Caco-2 (cell line): ENCODE measurements around the gene CTSF. TPM values are rescaled to one million over a fixed set of nuclear protein-coding genes. Genes with fewer than 3 reads are reported as not detected.
A peak's percentile ranks its signal among the peaks of the same experiment; 100 is the strongest.
"Not testable (repeated sequence)": the region's sequence is repeated elsewhere in the genome, so short reads cannot be mapped to it uniquely, and the experiment has no call there.

ENCODE experiments used
- BruUV-seq: library from RNA; stranded (reverse); fragments of 400-500 nt; replicated peaks from 2 replicates; lab custom pipeline; 2021; lab: Mats Ljungman, UMichigan
- CTCF ChIA-PET: fragments of 300-600 bp; sonication (Branson Sonifier 250); formaldehyde crosslinking; loops from one replicate; lab custom pipeline; 2022; ENCODE audit warnings: antibody characterized with exemption; lab: Charles Lee
- POLR2A ChIA-PET: fragments of 300-600 bp; sonication (Branson Sonifier 250); formaldehyde crosslinking; loops from one replicate; lab custom pipeline; 2022; ENCODE audit warnings: antibody characterized with exemption; lab: Charles Lee
- DNase-seq, 2 experiments: peaks; one replicate each; pipeline versions ENCODE4 v3.0.0 to v3.0.0-alpha.2; 2020 to 2022
- H3K27me3 ChIP-seq: replicated peaks from 2 replicates; pipeline ENCODE4 v1.6.0; 2011; ENCODE audit warnings: low read length; ENCODE audit not compliant: control insufficient read depth, insufficient read depth
- H3K36me3 ChIP-seq: 2 replicates; pipeline ENCODE4 v1.5.1; 2011; ENCODE audit warnings: low read length; ENCODE audit not compliant: control insufficient read depth, insufficient read depth
- H3K4me1 ChIP-seq: fragments of 250-450 bp; sonication (Bioruptor Pico); 2 replicates; pipeline ENCODE4 v1.5.1; 2020; ENCODE audit warnings: mild to moderate bottlenecking
- H3K4me3 ChIP-seq: 2 replicates; pipeline ENCODE4 v1.5.1; 2011; ENCODE audit warnings: low read depth, mild to moderate bottlenecking, control low read depth, low read length
- H3K9me3 ChIP-seq: fragments of 250-450 bp; sonication (Bioruptor Pico); 2 replicates; pipeline ENCODE4 v1.5.1; 2020; ENCODE audit warnings: mild to moderate bottlenecking, moderate library complexity
- H3K27ac Mint-ChIP-seq: one replicate; pipeline ENCODE4 v1.8.0; 2022; ENCODE audit warnings: mixed read lengths; ENCODE audit not compliant: unreplicated experiment
- H3K27me3 Mint-ChIP-seq: one replicate; pipeline ENCODE4 v1.8.0; 2022; ENCODE audit warnings: mixed read lengths; ENCODE audit not compliant: insufficient read depth, unreplicated experiment
- H3K36me3 Mint-ChIP-seq: one replicate; pipeline ENCODE4 v1.8.0; 2022; ENCODE audit warnings: mild to moderate bottlenecking, mixed read lengths; ENCODE audit not compliant: insufficient read depth, unreplicated experiment
- H3K4me1 Mint-ChIP-seq: one replicate; pipeline ENCODE4 v1.8.0; 2022; ENCODE audit warnings: low read depth, mixed read lengths; ENCODE audit not compliant: unreplicated experiment
- H3K4me3 Mint-ChIP-seq: one replicate; pipeline ENCODE4 v1.8.0; 2022; ENCODE audit warnings: mild to moderate bottlenecking, moderate library complexity, mixed read lengths; ENCODE audit not compliant: unreplicated experiment
- H3K9me3 Mint-ChIP-seq: one replicate; pipeline ENCODE4 v1.8.0; 2022; ENCODE audit warnings: mixed read lengths; ENCODE audit not compliant: unreplicated experiment
- CTCF ChIP-seq, 2 experiments: fragments of 200-600 bp in 1 of 2; IDR thresholded peaks; 1 replicate in 1 of 2; 2 replicates in 1 of 2; pipeline versions ENCODE4 v1.5.1 to v1.8.0; 2011 to 2022; ENCODE audit warnings: antibody characterized with exemption in 1 of 2, control low read depth in 1 of 2, inconsistent platforms in 1 of 2, low read depth in 1 of 2, low read length in 1 of 2, mild to moderate bottlenecking in 1 of 2, moderate library complexity in 1 of 2; ENCODE audit not compliant: insufficient read depth in 1 of 2, severe bottlenecking in 1 of 2, unreplicated experiment in 1 of 2
- intact Hi-C: fragments of 100-400 bp; cut with micrococcal nuclease; formaldehyde crosslinking; loops from one replicate; pipeline ENCODE4 v1.10.0; 2022; ENCODE audit not compliant: unreplicated experiment
- total RNA-seq: library from RNA; stranded (reverse); gene quantifications from 2 replicates; pipeline ENCODE4 v1.2.3, GENCODE V29; 2022

Gene CTSF
- total RNA-seq, 1 experiment from 2014 or later: not detected

- no peaks in the 10 kb centered on the region for H3K27me3 ChIP-seq
- peak; percentile 99 for DNase-seq
- H3K9me3 ChIP-seq: no peaks in the 10 kb centered on the region
- H3K27me3 Mint-ChIP-seq: no peaks in the 10 kb centered on the region
- H3K4me3 Mint-ChIP-seq: peak within 1 kb of the TSS; percentile 84
- H3K27ac Mint-ChIP-seq: peak within 1 kb of the TSS; percentile 60
- ChIA-PET CTCF (interaction anchor here (0.5 to 2.2 kb wide), 7 partner anchors 45 to 136 kb away, joined by 3 to 31 read pairs (median 7); partner anchors contain the start of genes CCDC87, CCS, DPP3 and RBM4B), POLR2A (interaction anchor here (0.5 to 1.9 kb wide), 16 partner anchors 8 to 297 kb away, joined by 3 to 31 read pairs (median 5); partner anchors contain the start of genes CCDC87, DPP3, PELI3 and RBM14)
- no TSS peak for BruUV-seq
- H3K4me3 ChIP-seq: peak within 1 kb of the TSS; percentile 59
- intact Hi-C loops: loop anchor here (1.0 to 5.0 kb wide), 4 partner anchors 46 to 131 kb away; partner anchors contain the start of genes CCDC87, CCS, DPP3 and RBM14
- TF ChIP-seq CTCF (IDR thresholded peaks at IDR 0.05; ENCODE audit: insufficient read depth in 1 of 2, low read depth in 1 of 2, low read length in 1 of 2, severe bottlenecking in 1 of 2, unreplicated experiment in 1 of 2): no peak
- H3K4me1 Mint-ChIP-seq: peaks cover 15% of the 10 kb centered on the region
- peaks cover 22% of the 10 kb centered on the region for H3K4me1 ChIP-seq
- H3K9me3 Mint-ChIP-seq: no peaks in the 10 kb centered on the region
- no peaks in the 10 kb centered on the region for H3K36me3 ChIP-seq
- H3K36me3 Mint-ChIP-seq: peaks cover 17% of the 10 kb centered on the region
These were observed 22.6 kb downstream of the CTSF start, which contains the start of gene ZDHHC24 for GRCh38 chr11:66545701-66546367. Gene ZDHHC24 (minus strand): TSS chr11:66546048. CDS start chr11:66546003, 45 bp downstream.

- peaks cover 15% of the 10 kb centered on the region for H3K4me1 Mint-ChIP-seq
These were observed 23.5 kb downstream of the CTSF start for GRCh38 chr11:66544952-66545351.

GRCh38 chr11:66543263-66544107, 24.9 kb downstream of the CTSF start:
- H3K4me3 Mint-ChIP-seq: no peak overlapping the region
- Histone ChIP-seq H3K4me3 (no peak overlapping the region), H3K27me3 (no peaks in the 10 kb centered on the region), H3K9me3 (no peaks in the 10 kb centered on the region), H3K4me1 (peaks cover 25% of the 10 kb centered on the region), H3K36me3 (no peaks in the 10 kb centered on the region; the same call in 1 of the 2 replicates)
- BruUV-seq: no TSS peak
- H3K4me1 Mint-ChIP-seq: peaks cover 7% of the 10 kb centered on the region
- ChIA-PET CTCF (interaction anchor here (1.1 kb wide), 1 partner anchor 135 kb away, joined by 3 read pairs; no protein-coding TSS in a partner anchor), POLR2A (no interaction called here)
- intact Hi-C loops: no loop called here
- no peaks in the 10 kb centered on the region for H3K9me3 Mint-ChIP-seq
- no peak overlapping the region for H3K27ac Mint-ChIP-seq
- DNase-seq: no peak
- peaks cover 25% of the 10 kb centered on the region for H3K36me3 Mint-ChIP-seq
- no peaks in the 10 kb centered on the region for H3K27me3 Mint-ChIP-seq
- TF ChIP-seq CTCF (IDR thresholded peaks at IDR 0.05; ENCODE audit: insufficient read depth in 1 of 2, low read depth in 1 of 2, low read length in 1 of 2, severe bottlenecking in 1 of 2, unreplicated experiment in 1 of 2): no peak

More at GRCh38 chr11:66544952-66545351, 23.5 kb downstream of the CTSF start:
- not testable (repeated sequence) for H3K27me3 ChIP-seq, DNase-seq, H3K27me3 Mint-ChIP-seq, H3K9me3 ChIP-seq, H3K36me3 ChIP-seq, H3K9me3 Mint-ChIP-seq
- intact Hi-C loops: loop anchor here (5.0 kb wide), 2 partner anchors 47 to 72 kb away; partner anchors contain the start of genes CCDC87, CCS and RBM14
- Mint-ChIP-seq H3K36me3 (peaks cover 20% of the 10 kb centered on the region), H3K27ac (peak overlapping the region; percentile 60), H3K4me3 (peak overlapping the region; percentile 84)
- Histone ChIP-seq H3K4me1 (peaks cover 25% of the 10 kb centered on the region), H3K4me3 (peak overlapping the region; percentile 59)
- CTCF ChIA-PET: interaction anchor here (1.5 to 2.2 kb wide), 2 partner anchors 47 to 133 kb away, joined by 12 to 31 read pairs; partner anchors contain the start of genes CCDC87, CCS and RBM4B
- POLR2A ChIA-PET: interaction anchor here (1.2 to 1.9 kb wide), 5 partner anchors 48 to 298 kb away, joined by 4 to 31 read pairs (median 13); partner anchors contain the start of genes CCDC87, DPP3, RBM14 and RCE1
- BruUV-seq: TSS peak; percentile 82
